HG02571 (cell line): ENCODE data around the gene OGG1.

Experiments
- ATAC-seq: cut with Tn5 transposase; IDR thresholded peaks from one replicate; pipeline ENCODE4 v1.9.1; 2021; ENCODE audit warnings: mild to moderate bottlenecking, moderate library complexity; ENCODE audit not compliant: unreplicated experiment

The OGG1 gene

DNA sequence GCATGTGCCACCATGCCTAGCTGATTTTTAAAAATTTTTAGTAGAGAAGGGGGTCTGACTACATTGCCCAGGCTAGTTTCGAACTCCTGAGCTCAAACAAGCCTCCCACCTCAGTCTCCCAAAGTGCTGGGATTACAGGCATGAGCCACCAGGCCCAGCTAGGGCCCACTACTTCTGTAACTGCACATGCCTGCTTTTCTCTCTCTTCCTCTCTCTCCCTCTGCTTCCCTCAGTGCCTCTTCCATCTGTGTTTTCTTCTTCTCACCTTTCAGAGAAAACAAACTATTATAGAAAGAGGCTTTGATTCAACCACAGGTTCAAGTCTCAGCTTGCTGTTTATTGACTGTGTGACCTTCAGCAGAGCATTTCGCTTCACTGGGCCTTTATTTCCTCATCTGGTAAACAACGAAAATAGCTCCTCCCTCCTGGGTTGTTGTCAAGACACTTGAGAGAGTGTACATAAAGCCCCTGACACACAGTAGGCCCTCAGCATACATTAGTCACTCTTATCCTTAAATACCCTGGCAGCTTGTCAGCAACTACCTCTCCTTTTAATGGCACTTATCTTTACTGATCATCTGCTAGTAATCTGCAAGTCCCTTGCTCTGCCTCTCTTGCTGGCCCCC, 32.3 kb downstream of the OGG1 start:
- no peak for ATAC-seq

DNA sequence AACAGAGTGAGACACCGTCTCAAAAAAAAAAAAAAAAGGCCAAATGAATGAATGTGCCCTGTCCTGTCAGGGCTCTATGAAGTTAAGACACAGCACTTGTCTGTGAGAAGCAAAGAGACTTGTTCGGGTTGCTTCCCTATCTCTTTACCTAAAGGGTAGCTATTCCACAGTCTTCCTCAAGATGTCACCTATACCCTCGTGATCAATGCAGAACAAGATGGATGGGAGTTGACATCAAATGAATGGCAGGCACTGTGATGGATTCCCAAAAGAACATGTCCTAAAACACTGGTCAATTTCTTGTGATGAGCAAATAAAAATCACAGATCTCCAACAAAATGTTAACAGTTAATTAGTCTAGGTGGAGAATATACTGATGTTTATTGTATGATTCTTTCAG, 33.0 kb downstream of the OGG1 start:
- no peak for ATAC-seq

- no peak for ATAC-seq
Measured at GRCh38 chr3:9783954-9784353, 34.2 kb downstream of the OGG1 start.

DNA sequence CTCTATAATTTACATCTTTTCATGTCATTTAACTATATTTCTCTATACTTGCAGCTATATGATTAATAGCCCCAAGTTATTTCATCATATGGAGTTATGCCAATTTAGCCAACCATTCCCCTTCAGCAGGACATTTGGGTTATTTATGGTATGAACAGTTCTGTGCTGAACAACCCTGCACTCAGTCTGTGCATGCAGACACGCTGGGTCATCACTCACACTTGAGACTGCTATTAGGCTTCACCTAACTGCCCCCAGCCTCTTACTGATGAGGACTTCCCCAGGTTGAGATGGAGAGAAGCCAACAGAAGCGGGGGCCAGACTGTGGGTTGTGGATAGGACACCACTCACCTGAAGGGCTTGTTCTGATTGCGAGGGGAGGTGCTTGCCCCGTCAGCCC, 35.2 kb downstream of the OGG1 start:
- ATAC-seq, result no peak

- no peak for ATAC-seq
Measured at GRCh38 chr3:9785602-9786001, 35.9 kb downstream of the OGG1 start.

GRCh38 chr3:9786209-9786739, 36.5 kb downstream of the OGG1 start:
- ATAC-seq, result no peak

GRCh38 chr3:9786825-9787669, 37.3 kb downstream of the OGG1 start:
- ATAC-seq, result no peak

- ATAC-seq, result no peak
Measured at GRCh38 chr3:9787714-9788113, 38.0 kb downstream of the OGG1 start.

GRCh38 chr3:9791127-9791526, 41.4 kb downstream of the OGG1 start:
- no peak for ATAC-seq

DNA sequence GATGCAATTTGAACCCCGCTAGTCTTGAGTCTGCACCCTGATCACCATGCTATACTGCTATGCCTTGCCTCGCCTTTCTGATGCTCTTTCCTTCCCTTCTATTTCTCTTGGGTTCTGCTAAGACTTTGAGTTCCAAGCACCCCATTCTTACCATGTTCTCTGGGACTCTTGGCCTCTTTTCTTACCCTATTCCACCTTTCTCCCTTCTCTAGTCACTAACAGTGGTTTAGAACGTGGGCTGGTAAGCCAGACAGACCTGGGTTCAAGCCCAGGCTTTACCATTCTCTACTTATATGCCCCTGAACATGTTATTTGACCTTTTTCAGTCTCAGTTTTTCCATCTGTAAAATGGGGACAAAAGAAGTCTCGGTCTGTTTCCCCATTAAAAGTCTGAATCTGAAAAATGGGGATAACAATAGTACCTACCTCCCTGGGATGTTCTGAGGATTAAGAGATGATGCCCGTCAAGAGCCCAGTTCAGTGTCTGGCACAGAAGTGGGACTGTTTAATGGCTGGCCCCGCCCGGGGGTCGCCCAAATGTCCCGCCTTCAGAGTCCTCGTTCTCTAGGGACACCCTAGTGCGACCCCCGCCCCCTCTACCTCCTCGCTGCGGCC, 42.1 kb downstream of the OGG1 start:
- ATAC-seq, result no peak

DNA sequence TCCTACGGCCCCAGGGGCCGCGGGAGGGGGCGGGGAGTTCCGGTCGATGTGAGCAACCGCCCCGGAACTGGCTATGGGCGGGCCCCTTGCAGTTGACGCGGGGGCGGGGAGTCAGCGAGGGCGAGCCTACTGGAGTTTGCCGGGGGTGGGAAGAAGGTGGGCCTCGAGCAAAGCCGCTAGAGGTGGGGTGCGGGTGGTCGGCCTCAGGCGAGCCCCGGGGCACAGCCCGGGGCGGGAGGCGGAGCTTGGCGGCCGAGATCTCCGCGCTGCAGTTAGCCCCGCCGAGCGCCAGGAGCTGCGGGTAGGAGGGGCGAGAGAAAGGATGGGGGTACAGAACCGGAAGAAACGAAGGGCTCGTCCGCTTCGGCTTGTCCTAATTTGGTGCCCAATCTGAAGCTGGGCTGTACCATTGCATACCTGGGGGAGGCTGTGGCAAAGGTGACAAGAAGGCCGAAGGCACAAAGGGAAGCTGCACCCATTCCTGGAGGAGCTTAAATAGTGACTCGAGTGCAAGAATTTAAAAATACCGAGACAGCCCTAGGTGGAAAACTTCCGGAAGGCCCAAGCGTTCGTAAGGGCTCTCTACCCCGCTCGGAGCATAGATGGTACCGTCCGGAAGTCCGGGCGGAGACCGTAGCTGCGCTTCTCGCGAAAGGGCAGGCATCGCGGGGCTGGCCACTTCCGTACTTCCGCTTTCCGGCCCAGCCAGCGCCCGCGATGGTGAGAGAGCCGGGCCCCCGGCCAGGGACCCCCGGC, 42.8 kb downstream of the OGG1 start, which contains the start of the genes ARPC4 and TADA3:
Gene ARPC4, plus strand, starts transcription at position 678 of the 756 bp plus-strand sequence. Its CDS starts 40 bp downstream, at position 718.
Gene TADA3, minus strand, starts transcription at position 69 of the 756 bp plus-strand sequence. CDS start 1,007 bp downstream, outside the sequence.
- ATAC-seq, result peak; percentile 78

- no peak for ATAC-seq
Measured at GRCh38 chr3:9793161-9793781, 43.5 kb downstream of the OGG1 start.

- no peak for ATAC-seq
Measured at GRCh38 chr3:9794400-9794799, 44.6 kb downstream of the OGG1 start.

DNA sequence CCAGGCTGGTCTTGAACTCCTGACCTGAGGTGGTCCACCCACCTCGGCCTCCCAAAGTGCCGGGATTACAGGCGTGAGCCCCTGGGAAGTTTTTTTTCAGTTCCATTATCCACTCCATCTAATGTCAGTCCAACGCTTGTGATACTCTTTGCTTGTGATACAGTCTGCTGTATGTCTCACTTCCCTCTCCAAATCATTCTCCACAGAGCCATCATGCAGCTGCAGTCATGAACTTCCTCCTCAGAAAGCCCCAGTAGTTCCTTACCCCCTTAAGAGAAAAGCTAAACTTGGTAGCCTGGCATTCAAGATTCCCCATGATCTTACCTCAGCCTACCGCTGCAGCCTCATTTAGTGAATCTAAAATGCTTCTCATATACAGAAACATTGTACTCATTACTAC, 45.5 kb downstream of the OGG1 start:
- no peak for ATAC-seq

GRCh38 chr3:9797196-9797945, 47.6 kb downstream of the OGG1 start:
- no peak for ATAC-seq

- no peak for ATAC-seq
Measured at GRCh38 chr3:9800529-9800928, 50.8 kb downstream of the OGG1 start.

DNA sequence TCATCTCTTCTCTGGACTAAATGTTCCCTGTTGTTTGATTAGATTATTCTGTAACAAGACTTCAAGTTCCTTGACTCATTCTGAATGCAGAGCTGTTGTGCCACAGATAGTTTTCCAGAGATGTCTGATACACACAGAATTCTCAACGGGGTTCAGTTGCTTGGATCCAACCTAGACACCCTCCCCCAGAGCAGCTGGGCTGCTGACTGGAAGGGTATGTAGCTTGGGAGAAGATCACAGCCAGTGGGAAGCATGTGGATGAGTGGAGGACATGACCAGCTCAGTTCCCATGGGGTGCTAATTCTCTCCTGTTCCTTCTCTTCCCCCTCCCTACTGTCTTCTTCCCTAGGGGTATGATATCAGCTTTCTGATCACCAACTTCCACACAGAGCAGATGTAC, 53.7 kb downstream of the OGG1 start:
- no peak for ATAC-seq

GRCh38 chr3:9804996-9805395, 55.2 kb downstream of the OGG1 start:
- ATAC-seq, result no peak

GRCh38 chr3:9806137-9806536, 56.4 kb downstream of the OGG1 start:
- no peak for ATAC-seq
